ENCODE data around the gene GALNS. TPM values are rescaled to one million over a fixed set of nuclear protein-coding genes. Genes with fewer than 3 reads are reported as not detected.

GALNS gene
- total RNA-seq, 1 experiment from 2014 or later, result 29.5 TPM

- H3K4me1 Mint-ChIP-seq, result peaks cover 12% of the 10 kb centered on the region
- TF ChIP-seq SMAD4 (CRISPR knock-in tag; IDR thresholded peaks at IDR 0.05) (no peak), MAX (CRISPR knock-in tag; IDR thresholded peaks at IDR 0.05) (no peak), SOX15 (CRISPR knock-in tag; IDR thresholded peaks at IDR 0.05) (no peak), ZBTB21 (CRISPR knock-in tag; IDR thresholded peaks at IDR 0.05; ENCODE audit: borderline replicate concordance) (no peak)
- no peak overlapping the region for H3K27ac Mint-ChIP-seq
- DNase-seq (ENCODE audit: low spot score) (no peak), ATAC-seq (no peak)
- H3K27me3 Mint-ChIP-seq (ENCODE audit: low read depth), result no peaks in the 10 kb centered on the region
- CTCF ChIA-PET, result interaction anchor here (1.2 kb wide), 1 partner anchor 20 kb away, joined by 3 read pairs; no protein-coding TSS in a partner anchor
- no peak overlapping the region for H3K4me3 Mint-ChIP-seq
- H3K9me3 Mint-ChIP-seq, result no peaks in the 10 kb centered on the region
- POLR2A ChIA-PET, result no interaction called here
- H3K36me3 Mint-ChIP-seq, result no peaks in the 10 kb centered on the region
Observed at GRCh38 chr16:88775825-88776224, 80.9 kb downstream of the GALNS start.

- Mint-ChIP-seq H3K36me3 (no peaks in the 10 kb centered on the region), H3K27ac (0 out of 2 replicates have a peak overlapping the region, but pooled peaks have one; percentile 45), H3K4me3 (no peak overlapping the region), H3K9me3 (no peaks in the 10 kb centered on the region), H3K4me1 (peaks cover 15% of the 10 kb centered on the region), H3K27me3 (ENCODE audit: low read depth) (no peaks in the 10 kb centered on the region)
- DNase-seq (ENCODE audit: low spot score) (no peak), ATAC-seq (no peak)
- TF ChIP-seq ATF2 (CRISPR knock-in tag; IDR thresholded peaks at IDR 0.05; ENCODE audit: borderline replicate concordance, low read depth), result no peak
- POLR2A ChIA-PET, result interaction anchor here (1.2 kb wide), 2 partner anchors 19 to 36 kb away, joined by 3 to 4 read pairs; no protein-coding TSS in a partner anchor
- CTCF ChIA-PET, result interaction anchor here (0.6 to 3.2 kb wide), 6 partner anchors 10 to 37 kb away, joined by 3 to 27 read pairs (median 6); partner anchors contain the start of gene PIEZO1
Observed at GRCh38 chr16:88774544-88775393, 82.0 kb downstream of the GALNS start.

GRCh38 chr16:88773812-88774291 is 82.9 kb downstream of the GALNS start:
- Mint-ChIP-seq H3K9me3 (no peaks in the 10 kb centered on the region), H3K36me3 (no peaks in the 10 kb centered on the region), H3K4me3 (no peak overlapping the region), H3K27ac (no peak overlapping the region), H3K27me3 (ENCODE audit: low read depth) (no peaks in the 10 kb centered on the region), H3K4me1 (peaks cover 21% of the 10 kb centered on the region)
- ChIA-PET CTCF (interaction anchor here (0.7 to 3.2 kb wide), 8 partner anchors 10 to 393 kb away, joined by 3 to 27 read pairs (median 4); partner anchors contain the start of gene PIEZO1), POLR2A (interaction anchor here (0.8 to 1.2 kb wide), 3 partner anchors 10 to 37 kb away, joined by 3 to 4 read pairs (median 3); no protein-coding TSS in a partner anchor)
- peak; percentile 52 for DNase-seq (ENCODE audit: low spot score)
- ATAC-seq, result no peak
- no peak for TF ChIP-seq NR3C1 (CRISPR knock-in tag; conservative IDR thresholded peaks at IDR 0.05; ENCODE audit: low read depth)
- no peak for TF ChIP-seq ZBTB21 (CRISPR knock-in tag; IDR thresholded peaks at IDR 0.05; ENCODE audit: borderline replicate concordance)
- no peak for TF ChIP-seq CTCF (IDR thresholded peaks at IDR 0.05)
- TF ChIP-seq MAX (CRISPR knock-in tag; IDR thresholded peaks at IDR 0.05), result no peak
- no peak for TF ChIP-seq KAT7 (CRISPR knock-in tag; IDR thresholded peaks at IDR 0.05; ENCODE audit: borderline replicate concordance)
- no peak for TF ChIP-seq ZNF219 (CRISPR knock-in tag; IDR thresholded peaks at IDR 0.05; ENCODE audit: borderline replicate concordance)
- TF ChIP-seq ZNF396 (CRISPR knock-in tag; IDR thresholded peaks at IDR 0.05; ENCODE audit: borderline replicate concordance), result no peak
- TF ChIP-seq TP53 (CRISPR knock-in tag; IDR thresholded peaks at IDR 0.05), result no peak
- no peak for TF ChIP-seq GABPB1 (CRISPR knock-in tag; IDR thresholded peaks at IDR 0.05)
- TF ChIP-seq ZNF121 (CRISPR knock-in tag; IDR thresholded peaks at IDR 0.05), result no peak
- TF ChIP-seq ATF1 (CRISPR knock-in tag; IDR thresholded peaks at IDR 0.05), result no peak
- TF ChIP-seq SMAD3 (CRISPR knock-in tag; IDR thresholded peaks at IDR 0.05; ENCODE audit: borderline replicate concordance), result no peak
- no peak for TF ChIP-seq E2F1 (CRISPR knock-in tag; IDR thresholded peaks at IDR 0.05)
- no peak for TF ChIP-seq FOXP1 (CRISPR knock-in tag; IDR thresholded peaks at IDR 0.05; ENCODE audit: borderline replicate concordance)
- no peak for TF ChIP-seq NFYB (CRISPR knock-in tag; conservative IDR thresholded peaks at IDR 0.05; ENCODE audit: low read depth)
- TF ChIP-seq ZNF416 (CRISPR knock-in tag; IDR thresholded peaks at IDR 0.05), result no peak
- TF ChIP-seq ZBTB43 (CRISPR knock-in tag; IDR thresholded peaks at IDR 0.05), result no peak
- no peak for TF ChIP-seq STAT6 (CRISPR knock-in tag; conservative IDR thresholded peaks at IDR 0.05; ENCODE audit: low read depth)
